HEK293T (cell line): Measurements from ENCODE around the gene NQO1.

Source experiments
- BHLHE40 ChIP-seq: fragments of 450-650 bp; IDR thresholded peaks from 2 replicates; pipeline ENCODE4 v1.6.1; 2016; ENCODE audit warnings: mild to moderate bottlenecking, moderate library complexity, borderline replicate concordance
- FOXM1 ChIP-seq: fragments of 450-650 bp; IDR thresholded peaks from 2 replicates; pipeline ENCODE4 v1.6.1; 2017; ENCODE audit warnings: mild to moderate bottlenecking, borderline replicate concordance
- L3MBTL2 ChIP-seq: fragments of 450-650 bp; conservative IDR thresholded peaks from 2 replicates; pipeline ENCODE4 v1.6.1; 2016; ENCODE audit warnings: mild to moderate bottlenecking
- SP1 ChIP-seq: fragments of 450-650 bp; IDR thresholded peaks from 2 replicates; pipeline ENCODE4 v1.6.1; 2017

DNA sequence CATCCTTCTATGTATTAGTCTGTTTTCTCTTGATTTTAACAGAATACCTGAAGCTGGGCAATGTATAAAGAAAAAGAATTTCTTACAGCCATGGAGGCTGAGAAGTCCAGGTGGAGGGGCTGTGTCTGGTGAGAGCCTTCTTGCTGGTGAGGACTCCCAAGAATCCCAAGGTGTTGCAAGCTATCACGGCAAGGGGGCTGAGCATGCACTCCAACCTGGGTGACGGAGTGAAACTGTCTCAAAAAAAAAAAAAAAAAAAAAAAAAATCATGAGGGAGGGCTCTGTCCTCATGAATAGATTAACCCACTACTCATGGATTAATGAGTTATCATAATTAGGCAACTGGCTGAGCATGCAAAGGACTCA is 19.4 kb downstream of the NQO1 start:
- TF ChIP-seq FOXM1 (no peak), L3MBTL2 (no peak), BHLHE40 (no peak), SP1 (no peak)
